Thoracic aorta (tissue), 2 donors: ENCODE data around the gene GK. TPM values are rescaled to one million over a fixed set of nuclear protein-coding genes. Genes with fewer than 3 reads are reported as not detected.
"Not testable (repeated sequence)": the region's sequence is repeated elsewhere in the genome, so short reads cannot be mapped to it uniquely, and the experiment has no call there.

Source experiments
- ATAC-seq: fragments of 150-250 bp; one replicate; pipeline ENCODE4 v1.8.0; 2017; ENCODE audit warnings: low read depth; ENCODE audit not compliant: insufficient number of reproducible peaks, low FRiP score
- DNase-seq: peaks from one replicate; pipeline ENCODE4 v3.0.0-alpha.2; 2020; ENCODE audit warnings: low spot score
- H3K27ac ChIP-seq, 2 donors: fragments of 200-600 bp; sonication (generic); 1 replicate in 1 of 2; 2 replicates in 1 of 2; pipeline ENCODE4 v1.5.1; 2016; ENCODE audit warnings: mild to moderate bottlenecking in 2 of 2, moderate library complexity in 2 of 2
- H3K27me3 ChIP-seq: fragments of 200-600 bp; sonication (generic); replicated peaks from 2 replicates; pipeline ENCODE4 v1.6.0; 2016; ENCODE audit warnings: mild to moderate bottlenecking; ENCODE audit not compliant: insufficient read depth
- H3K36me3 ChIP-seq: fragments of 200-600 bp; sonication (generic); one replicate; pipeline ENCODE4 v1.5.1; 2016
- H3K4me1 ChIP-seq, 2 donors: fragments of 200-600 bp; sonication (generic); 1 replicate in 1 of 2; 2 replicates in 1 of 2; pipeline versions ENCODE4 v1.5.1 to v1.6.0; 2016; ENCODE audit warnings: low read depth in 2 of 2, mild to moderate bottlenecking in 1 of 2; ENCODE audit not compliant: control insufficient read depth in 1 of 2
- H3K4me3 ChIP-seq: fragments of 200-600 bp; sonication (generic); 2 replicates; pipeline ENCODE4 v1.5.1; 2016; ENCODE audit warnings: mild to moderate bottlenecking
- H3K9me3 ChIP-seq: fragments of 200-600 bp; sonication (generic); 2 replicates; pipeline ENCODE4 v1.5.1; 2016
- total RNA-seq, 2 donors: library from RNA; depleted of rRNA; stranded (reverse); fragments of >200 nt; gene quantifications; one replicate each; pipeline versions ENCODE4 v1.1.0 to v1.2.3, GENCODE V29; 2016
- TF ChIP-seq, protein P1 (sequence below): fragments of 200-600 bp; sonication (generic); IDR thresholded peaks from one replicate; pipeline ENCODE4 v1.5.1; 2019; ENCODE audit warnings: antibody characterized with exemption

GK gene
- total RNA-seq, 2 donors from 2014 or later, result 12.9 to 15.2 TPM

DNA sequence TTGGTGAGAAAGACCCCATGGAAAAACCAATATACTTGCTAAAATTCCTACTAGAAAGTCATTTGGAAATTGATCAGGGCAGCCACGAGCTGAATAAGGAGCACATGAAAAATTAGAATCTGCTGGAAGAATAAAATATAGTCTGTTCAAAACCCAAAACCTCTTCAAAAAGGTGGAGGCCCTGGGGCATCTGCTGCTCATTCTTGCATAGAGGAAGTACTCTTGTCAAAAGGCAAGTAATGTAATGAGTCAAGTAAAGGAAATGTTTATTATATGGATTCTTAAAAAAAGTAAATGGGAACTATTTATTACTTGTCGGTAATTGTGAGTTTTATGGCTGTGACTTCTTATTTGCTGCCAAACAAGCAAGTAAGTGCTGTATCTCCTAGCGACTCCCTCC, 109.5 kb downstream of the GK start:
- ATAC-seq (no peak), DNase-seq (no peak)
- Histone ChIP-seq H3K27ac (no peak overlapping the region), H3K4me3 (no peak overlapping the region), H3K9me3 (no peaks in the 10 kb centered on the region), H3K4me1 (no peaks in the 10 kb centered on the region), H3K27me3 (no peaks in the 10 kb centered on the region), H3K36me3 (no peaks in the 10 kb centered on the region)
- TF ChIP-seq, protein P1, sequence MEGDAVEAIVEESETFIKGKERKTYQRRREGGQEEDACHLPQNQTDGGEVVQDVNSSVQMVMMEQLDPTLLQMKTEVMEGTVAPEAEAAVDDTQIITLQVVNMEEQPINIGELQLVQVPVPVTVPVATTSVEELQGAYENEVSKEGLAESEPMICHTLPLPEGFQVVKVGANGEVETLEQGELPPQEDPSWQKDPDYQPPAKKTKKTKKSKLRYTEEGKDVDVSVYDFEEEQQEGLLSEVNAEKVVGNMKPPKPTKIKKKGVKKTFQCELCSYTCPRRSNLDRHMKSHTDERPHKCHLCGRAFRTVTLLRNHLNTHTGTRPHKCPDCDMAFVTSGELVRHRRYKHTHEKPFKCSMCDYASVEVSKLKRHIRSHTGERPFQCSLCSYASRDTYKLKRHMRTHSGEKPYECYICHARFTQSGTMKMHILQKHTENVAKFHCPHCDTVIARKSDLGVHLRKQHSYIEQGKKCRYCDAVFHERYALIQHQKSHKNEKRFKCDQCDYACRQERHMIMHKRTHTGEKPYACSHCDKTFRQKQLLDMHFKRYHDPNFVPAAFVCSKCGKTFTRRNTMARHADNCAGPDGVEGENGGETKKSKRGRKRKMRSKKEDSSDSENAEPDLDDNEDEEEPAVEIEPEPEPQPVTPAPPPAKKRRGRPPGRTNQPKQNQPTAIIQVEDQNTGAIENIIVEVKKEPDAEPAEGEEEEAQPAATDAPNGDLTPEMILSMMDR, result no peak

DNA sequence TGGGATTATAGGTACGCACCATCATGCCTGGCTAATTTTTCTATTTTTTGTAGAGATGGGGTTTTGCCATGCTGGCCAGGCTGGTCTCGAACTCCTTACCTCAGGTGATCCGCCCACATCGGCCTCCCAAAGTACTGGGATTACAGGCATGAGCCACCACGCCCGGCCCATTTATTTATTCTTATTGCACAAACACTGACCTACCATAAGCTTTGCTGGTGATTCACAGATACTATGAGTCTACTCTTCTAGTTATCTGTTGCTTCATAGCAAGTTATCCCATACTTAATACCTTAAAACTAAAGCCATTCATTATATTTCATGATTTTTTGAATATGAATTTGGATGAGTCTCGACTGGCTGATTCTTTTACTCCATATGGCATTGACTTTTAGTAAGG, 120.5 kb downstream of the GK start:
- not testable (repeated sequence) for H3K9me3 ChIP-seq, H3K4me1 ChIP-seq, H3K36me3 ChIP-seq, H3K27ac ChIP-seq, ATAC-seq, DNase-seq, H3K27me3 ChIP-seq, H3K4me3 ChIP-seq

DNA sequence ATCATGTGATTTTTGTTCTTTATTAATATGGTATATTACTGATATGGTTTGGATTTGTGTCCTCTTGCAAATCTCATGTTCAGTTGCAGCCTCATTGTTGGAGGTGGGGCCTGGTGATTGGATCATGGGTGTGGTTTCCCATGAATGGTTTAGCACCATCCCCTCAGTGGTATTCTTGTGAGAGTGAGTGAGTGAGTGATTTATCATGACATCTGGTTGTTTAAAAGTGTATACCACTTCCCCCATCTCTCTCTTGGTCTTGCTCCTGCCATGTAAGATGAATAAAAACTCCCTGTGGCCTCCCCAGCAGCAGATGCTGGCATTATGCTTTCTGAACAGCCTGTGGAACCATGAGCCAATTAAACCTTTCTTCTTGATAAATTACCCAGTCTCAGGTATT, 124.4 kb downstream of the GK start:
- no peaks in the 10 kb centered on the region for H3K4me1 ChIP-seq
- TF ChIP-seq, protein P1, result no peak
- H3K9me3 ChIP-seq, result no peaks in the 10 kb centered on the region
- no peak for ATAC-seq
- no peaks in the 10 kb centered on the region for H3K36me3 ChIP-seq
- no peaks in the 10 kb centered on the region for H3K27me3 ChIP-seq
- no peak overlapping the region for H3K27ac ChIP-seq
- H3K4me3 ChIP-seq, result no peak overlapping the region
- no peak for DNase-seq

DNA sequence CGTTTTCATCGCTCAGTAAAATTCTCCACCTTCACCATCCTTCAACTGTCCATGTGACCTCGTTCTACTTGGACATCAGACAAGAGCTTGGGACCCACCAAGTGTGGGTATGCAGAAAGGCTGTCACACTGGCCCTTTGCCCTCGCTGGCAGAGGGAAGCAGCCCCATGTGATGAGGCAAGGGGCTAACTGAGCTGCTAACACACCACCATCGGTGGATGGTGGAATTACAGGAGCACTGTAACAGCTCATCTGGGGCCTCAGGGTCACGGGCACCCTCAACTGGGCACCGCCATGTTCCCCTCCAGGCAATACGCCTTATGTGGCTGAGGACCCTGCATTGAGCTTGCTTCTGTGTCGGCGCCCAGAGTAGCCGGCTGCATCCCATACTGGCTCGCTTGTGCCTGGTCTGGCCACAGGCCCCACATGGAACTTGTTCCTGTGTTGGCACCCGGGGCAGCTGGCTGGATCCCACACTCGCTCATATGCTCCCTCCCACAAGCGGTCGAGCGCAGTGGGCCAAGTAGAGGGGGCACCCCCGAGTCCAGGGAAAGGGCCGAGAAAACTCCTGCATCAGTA, 126.3 kb downstream of the GK start:
- H3K4me1 ChIP-seq, result no peaks in the 10 kb centered on the region
- DNase-seq (no peak), ATAC-seq (no peak)

More for the DNA sequence above, 126.3 kb downstream of the GK start:
- H3K36me3 ChIP-seq, result no peaks in the 10 kb centered on the region
- TF ChIP-seq, protein P1, result no peak
- H3K4me3 ChIP-seq, result no peak overlapping the region
- no peak overlapping the region for H3K27ac ChIP-seq
- no peaks in the 10 kb centered on the region for H3K9me3 ChIP-seq
- no peaks in the 10 kb centered on the region for H3K27me3 ChIP-seq

Other genes starting within 250 kb of the GK start
- under 1 TPM; 0.42 to 0.54 TPM for gene TASL, start 75.7 kb upstream of the GK start, total RNA-seq
- 10 to 100 TPM; 34.8 to 40.6 TPM for gene TAB3, start 235.8 kb downstream of the GK start, total RNA-seq